C4-2B (cell line): ENCODE measurements around the gene ZNF408.

Source experiments
- CTCF ChIP-seq: fragments of 450-650 bp; conservative IDR thresholded peaks from 2 replicates; pipeline ENCODE4 v1.5.1; 2017; ENCODE audit warnings: mild to moderate bottlenecking
- ZFX ChIP-seq: fragments of 450-650 bp; IDR thresholded peaks from 2 replicates; pipeline ENCODE4 v1.6.1; 2017

GRCh38 chr11:46684367-46684766 lies 16.5 kb upstream of the ZNF408 start:
- TF ChIP-seq CTCF, result no peak
- no peak for TF ChIP-seq ZFX
